HG03139 (cell line): Measurements from ENCODE around the gene FAT1.

Experiments used
- ATAC-seq: cut with Tn5 transposase; IDR thresholded peaks from one replicate; pipeline ENCODE4 v1.9.1; 2021; ENCODE audit not compliant: unreplicated experiment

The FAT1 gene

DNA sequence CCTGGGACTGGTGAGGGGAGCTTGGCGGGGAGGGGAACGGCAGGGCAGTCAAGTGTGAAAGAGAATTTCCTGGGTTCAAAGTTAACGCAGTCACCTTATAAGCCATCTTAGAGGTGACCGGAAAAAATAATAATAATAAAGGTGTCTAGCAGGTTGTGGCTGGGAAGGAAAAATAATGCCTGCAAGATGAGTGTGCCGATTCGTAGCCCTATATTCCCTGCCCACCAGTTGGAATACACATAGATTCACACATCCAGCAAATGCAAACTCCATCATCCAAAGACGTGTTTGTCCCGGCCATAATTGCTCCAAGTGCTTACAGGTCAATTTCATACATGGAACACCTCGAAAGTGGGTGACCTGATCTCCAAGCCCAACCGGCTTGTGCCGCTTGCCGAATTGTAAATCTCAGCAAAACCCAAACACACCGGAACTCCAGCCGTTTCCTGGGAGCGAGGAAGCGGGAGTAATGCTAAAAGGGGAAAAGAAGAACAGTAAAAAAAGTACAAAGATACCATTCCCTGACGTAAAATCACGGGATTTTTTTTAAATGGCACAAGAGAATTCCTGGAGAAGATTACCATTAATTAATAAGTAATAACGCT, 1.3 kb upstream of the FAT1 start:
- no peak for ATAC-seq

- no peak for ATAC-seq
Measured at GRCh38 chr4:186724058-186724863, 605 bp upstream of the FAT1 start.

DNA sequence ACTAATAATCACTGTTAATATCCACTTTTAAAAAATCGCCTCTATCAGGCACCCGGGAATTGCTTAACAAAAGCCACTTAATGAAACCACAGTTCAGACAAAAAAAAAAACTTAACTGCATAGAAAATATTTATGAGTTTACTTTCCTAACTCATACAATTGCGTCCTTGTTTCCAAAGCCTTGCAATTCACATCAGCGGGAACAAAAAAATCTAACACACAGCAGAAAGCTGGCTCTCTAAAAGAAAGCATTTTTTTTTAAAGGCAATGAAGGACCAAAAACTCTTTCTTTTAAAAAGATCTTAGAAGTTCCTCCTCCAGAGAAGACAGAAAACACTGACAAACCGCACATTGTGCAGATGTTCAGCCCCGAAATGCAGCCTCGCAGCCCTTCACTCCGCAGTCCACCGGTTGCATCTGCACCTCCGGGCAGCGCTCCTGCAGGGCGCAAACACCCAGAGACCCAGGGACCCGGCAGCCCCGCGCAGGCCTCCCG, 812 bp downstream of the FAT1 start:
- ATAC-seq, result no peak

GRCh38 chr4:186719925-186720694, 3.5 kb downstream of the FAT1 start:
- ATAC-seq, result no peak

GRCh38 chr4:186717556-186717955, 6.1 kb downstream of the FAT1 start:
- no peak for ATAC-seq

- no peak for ATAC-seq
Measured at GRCh38 chr4:186715077-186715476, 8.6 kb downstream of the FAT1 start.

DNA sequence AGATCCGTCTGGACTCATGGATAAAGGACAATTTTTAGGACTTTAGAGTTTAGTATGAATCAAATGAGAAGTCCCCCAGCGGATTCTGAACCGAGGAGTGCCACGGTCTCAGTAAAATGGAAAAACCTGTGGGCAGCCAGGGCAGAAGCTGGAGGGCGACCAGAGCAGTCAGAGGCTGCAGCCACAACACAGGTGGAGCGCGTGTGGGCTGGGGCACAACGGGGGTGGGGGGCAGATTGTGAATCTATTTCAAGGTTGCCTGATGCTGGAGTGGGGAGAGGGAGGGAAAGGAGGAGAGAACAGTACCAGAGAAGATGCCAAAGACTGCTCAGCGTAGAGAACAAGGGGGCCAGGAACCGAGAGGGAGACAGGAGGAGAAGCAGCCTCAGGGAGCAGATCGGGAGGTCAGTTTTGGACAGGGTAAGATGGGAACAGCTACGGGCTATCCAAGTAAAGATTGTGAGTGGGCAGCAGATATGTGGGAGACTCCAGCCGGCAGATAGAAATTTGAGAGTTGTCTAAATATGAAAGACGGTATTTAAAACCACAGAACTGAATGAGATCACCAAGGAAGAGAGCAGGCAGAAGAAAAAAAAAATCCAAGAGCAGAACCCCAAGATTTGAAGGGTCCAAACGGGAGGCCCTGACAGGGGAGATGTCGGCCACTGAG, 9.5 kb downstream of the FAT1 start:
- ATAC-seq, result no peak

DNA sequence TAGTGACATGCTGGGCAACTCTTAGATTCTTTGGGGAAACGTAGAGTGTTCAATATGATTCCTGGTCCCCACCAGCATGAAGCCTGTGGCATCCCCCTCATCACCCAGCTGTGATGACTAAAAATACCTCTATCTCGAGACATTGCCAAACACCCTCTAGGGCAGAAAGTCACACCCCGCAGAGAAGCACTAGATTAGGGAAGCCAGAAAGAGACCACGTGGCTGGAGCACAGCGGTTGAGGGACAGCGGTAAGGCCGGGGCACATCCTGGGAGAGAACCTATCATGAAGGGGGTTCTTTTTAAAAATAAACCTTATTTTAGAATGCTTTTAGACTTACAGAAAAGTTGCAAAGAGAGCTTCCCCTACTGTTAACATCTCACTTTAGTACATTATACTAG, 11.0 kb downstream of the FAT1 start:
- ATAC-seq, result no peak

DNA sequence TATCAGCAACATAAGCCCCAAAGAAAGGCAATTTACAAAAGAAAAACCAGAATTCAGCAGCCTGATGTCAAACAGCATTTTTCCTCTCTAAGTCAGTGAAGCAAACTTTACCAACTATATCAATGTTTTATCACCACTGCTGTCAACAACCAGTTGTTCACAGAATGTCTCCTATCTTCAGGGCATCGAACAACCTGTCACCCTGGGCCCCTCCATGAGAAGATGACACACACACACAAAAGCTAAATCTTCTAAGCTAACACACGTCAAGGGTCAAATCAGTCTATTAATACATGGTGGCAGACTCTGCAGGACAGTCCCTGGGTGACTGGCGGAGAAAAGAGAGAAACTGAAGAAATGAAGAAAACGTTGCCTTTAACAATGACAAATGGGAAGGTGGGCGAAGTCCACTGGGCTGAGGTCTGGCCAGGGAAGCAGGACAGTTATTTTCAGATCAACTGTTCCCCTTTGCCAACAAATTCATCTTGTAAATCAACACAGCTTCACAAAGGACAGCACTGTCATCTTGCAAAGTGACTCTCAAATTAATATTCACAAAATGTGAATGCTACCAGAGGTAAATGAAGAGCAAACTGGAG, 13.0 kb downstream of the FAT1 start:
- ATAC-seq, result no peak

GRCh38 chr4:186709517-186709916, 14.1 kb downstream of the FAT1 start:
- no peak for ATAC-seq

- ATAC-seq, result no peak
Measured at GRCh38 chr4:186708554-186708953, 15.1 kb downstream of the FAT1 start.

DNA sequence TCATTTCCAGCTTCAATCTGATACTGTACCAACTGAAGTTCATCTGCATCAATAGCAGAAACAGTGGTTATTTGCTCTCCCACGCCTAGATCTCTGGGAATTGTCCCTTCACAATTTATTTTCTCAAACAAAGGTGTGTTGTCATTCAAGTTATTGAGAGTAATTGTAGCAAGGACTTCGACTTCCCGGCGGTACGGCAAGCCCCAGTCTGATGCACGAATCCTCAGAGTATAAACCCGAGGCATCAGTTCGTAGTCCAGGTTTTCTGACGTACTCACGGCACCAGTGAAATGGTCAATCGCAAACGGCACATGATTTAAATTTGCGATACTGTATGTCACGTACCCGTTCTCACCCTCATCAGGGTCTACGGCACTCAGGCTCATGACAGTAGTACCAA, 15.7 kb downstream of the FAT1 start:
- no peak for ATAC-seq

GRCh38 chr4:186707574-186707973, 16.1 kb downstream of the FAT1 start:
- no peak for ATAC-seq

DNA sequence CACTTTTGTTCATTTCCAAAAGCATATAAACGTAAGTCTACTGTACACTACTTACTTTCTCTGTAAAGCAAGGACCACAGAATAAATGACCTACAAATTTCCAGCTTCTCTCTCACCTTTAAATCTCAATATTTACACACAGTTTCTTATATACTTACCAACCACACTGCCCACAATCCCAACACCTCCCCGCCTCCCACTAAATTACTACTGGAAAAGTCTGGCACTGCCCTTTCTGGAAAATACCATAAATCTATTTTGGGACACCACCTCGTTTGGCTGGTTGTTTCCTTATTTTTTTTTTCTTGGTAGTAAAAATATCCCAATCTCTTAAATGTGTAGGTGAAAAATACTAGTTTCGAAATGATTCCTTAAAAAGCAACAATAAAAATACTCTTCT, 19.6 kb downstream of the FAT1 start:
- no peak for ATAC-seq

- no peak for ATAC-seq
Measured at GRCh38 chr4:186703510-186703909, 20.1 kb downstream of the FAT1 start.

- ATAC-seq, result no peak
Measured at GRCh38 chr4:186702940-186703339, 20.7 kb downstream of the FAT1 start.

DNA sequence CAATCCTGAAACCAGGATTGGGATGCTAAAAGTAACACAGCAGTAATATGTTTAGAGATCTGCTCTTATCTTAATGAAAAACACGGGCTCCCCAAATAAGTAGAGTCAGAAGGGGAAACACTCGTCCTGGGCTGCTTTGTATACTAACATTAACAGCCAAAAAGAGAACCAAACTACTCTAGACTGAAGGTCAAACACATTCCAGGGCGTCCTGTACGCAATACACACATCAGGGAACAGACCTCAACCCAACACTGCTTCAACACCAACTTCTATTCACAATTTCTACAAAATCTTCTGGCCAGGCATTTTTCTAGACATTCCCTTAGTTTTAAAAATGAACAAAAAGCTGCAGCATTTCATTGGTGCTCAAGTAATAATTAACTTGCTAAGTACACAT, 21.4 kb downstream of the FAT1 start:
- ATAC-seq, result no peak

- no peak for ATAC-seq
Measured at GRCh38 chr4:186701788-186702187, 21.9 kb downstream of the FAT1 start.

- no peak for ATAC-seq
Measured at GRCh38 chr4:186701273-186701672, 22.4 kb downstream of the FAT1 start.

- no peak for ATAC-seq
Measured at GRCh38 chr4:186700746-186701145, 22.9 kb downstream of the FAT1 start.

DNA sequence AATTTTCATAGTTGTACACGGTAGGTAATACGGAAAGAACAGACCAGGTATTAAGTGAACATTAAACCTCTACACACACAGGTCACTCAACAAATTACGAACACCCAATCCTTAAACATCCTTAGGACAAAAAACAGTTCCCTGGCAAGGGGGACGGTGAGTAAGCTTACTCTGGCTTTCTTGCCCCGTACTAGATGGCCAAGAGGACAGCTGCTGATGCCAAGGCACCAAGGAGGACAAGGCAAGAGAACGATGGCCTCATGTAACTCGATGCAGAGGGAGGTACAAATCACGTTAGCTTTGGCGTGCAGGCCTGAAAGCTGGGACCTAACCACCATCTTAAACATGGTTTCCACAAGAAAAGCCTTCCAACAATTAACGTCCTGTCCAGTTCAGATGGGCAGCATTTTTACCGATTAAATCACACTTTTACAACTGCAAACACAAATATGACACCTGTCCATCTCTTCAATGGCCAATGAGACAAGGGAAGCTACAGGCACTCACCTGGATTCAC, 23.7 kb downstream of the FAT1 start:
- ATAC-seq, result no peak
